CD4-positive, alpha-beta T cell treated with Interleukin-4 for 4 hours (primary cell): Measurements from ENCODE around the gene PHACTR4.
"Not testable (repeated sequence)": the region's sequence is repeated elsewhere in the genome, so short reads cannot be mapped to it uniquely, and the experiment has no call there.

Experiments
- DNase-seq: peaks from one replicate; pipeline ENCODE4 v3.0.0-alpha.2; 2020

PHACTR4 gene

GRCh38 chr1:28535180-28535579 lies 165.6 kb downstream of the PHACTR4 start:
- DNase-seq, result no peak

- no peak for DNase-seq
Measured at GRCh38 chr1:28537457-28538199, 168.1 kb downstream of the PHACTR4 start.

- no peak for DNase-seq
Measured at GRCh38 chr1:28538286-28538685, 168.7 kb downstream of the PHACTR4 start.

- no peak for DNase-seq
Measured at GRCh38 chr1:28540651-28541050, 171.1 kb downstream of the PHACTR4 start.

- not testable (repeated sequence) for DNase-seq
Measured at GRCh38 chr1:28541414-28542015, 172.0 kb downstream of the PHACTR4 start.

GRCh38 chr1:28545246-28545628 lies 175.7 kb downstream of the PHACTR4 start:
- no peak for DNase-seq

GRCh38 chr1:28548318-28548717 lies 178.8 kb downstream of the PHACTR4 start:
- DNase-seq, result no peak
